Measurements from ENCODE around the gene MYO1D. TPM values are rescaled to one million over a fixed set of nuclear protein-coding genes. Genes with fewer than 3 reads are reported as not detected.

Gene MYO1D
- total RNA-seq, 2 donors from 2014 or later: 21.4 to 48.3 TPM

GRCh38 chr17:32490101-32490482 lies 386.8 kb downstream of the MYO1D start:
- no peaks in the 10 kb centered on the region for H3K27me3 ChIP-seq
- peak in 1 of 4 donors; percentile 18 for DNase-seq
- 72 to 81% methylated on average over 15 of the region's 16 CpGs for WGBS, 2 donors
- ATAC-seq: no peak
- TF ChIP-seq, protein P1, sequence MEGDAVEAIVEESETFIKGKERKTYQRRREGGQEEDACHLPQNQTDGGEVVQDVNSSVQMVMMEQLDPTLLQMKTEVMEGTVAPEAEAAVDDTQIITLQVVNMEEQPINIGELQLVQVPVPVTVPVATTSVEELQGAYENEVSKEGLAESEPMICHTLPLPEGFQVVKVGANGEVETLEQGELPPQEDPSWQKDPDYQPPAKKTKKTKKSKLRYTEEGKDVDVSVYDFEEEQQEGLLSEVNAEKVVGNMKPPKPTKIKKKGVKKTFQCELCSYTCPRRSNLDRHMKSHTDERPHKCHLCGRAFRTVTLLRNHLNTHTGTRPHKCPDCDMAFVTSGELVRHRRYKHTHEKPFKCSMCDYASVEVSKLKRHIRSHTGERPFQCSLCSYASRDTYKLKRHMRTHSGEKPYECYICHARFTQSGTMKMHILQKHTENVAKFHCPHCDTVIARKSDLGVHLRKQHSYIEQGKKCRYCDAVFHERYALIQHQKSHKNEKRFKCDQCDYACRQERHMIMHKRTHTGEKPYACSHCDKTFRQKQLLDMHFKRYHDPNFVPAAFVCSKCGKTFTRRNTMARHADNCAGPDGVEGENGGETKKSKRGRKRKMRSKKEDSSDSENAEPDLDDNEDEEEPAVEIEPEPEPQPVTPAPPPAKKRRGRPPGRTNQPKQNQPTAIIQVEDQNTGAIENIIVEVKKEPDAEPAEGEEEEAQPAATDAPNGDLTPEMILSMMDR (IDR thresholded peaks at IDR 0.05): no peak
- TF ChIP-seq POLR2A (IDR thresholded peaks at IDR 0.05): no peak
- no peaks in the 10 kb centered on the region for H3K9me3 ChIP-seq
- H3K36me3 ChIP-seq (replicated peaks in 1 of 2; ENCODE audit: insufficient read depth in 1 of 2, low read depth in 2 of 2): no peaks in the 10 kb centered on the region
- intact Hi-C loops (cut with DNase I): loop anchor here (10.0 kb wide), 1 partner anchor 255 kb away; no protein-coding TSS in a partner anchor
- no peak overlapping the region for H3K27ac ChIP-seq
- peaks cover 25% of the 10 kb centered on the region for H3K4me1 ChIP-seq
- H3K4me3 ChIP-seq: no peak overlapping the region

DNA sequence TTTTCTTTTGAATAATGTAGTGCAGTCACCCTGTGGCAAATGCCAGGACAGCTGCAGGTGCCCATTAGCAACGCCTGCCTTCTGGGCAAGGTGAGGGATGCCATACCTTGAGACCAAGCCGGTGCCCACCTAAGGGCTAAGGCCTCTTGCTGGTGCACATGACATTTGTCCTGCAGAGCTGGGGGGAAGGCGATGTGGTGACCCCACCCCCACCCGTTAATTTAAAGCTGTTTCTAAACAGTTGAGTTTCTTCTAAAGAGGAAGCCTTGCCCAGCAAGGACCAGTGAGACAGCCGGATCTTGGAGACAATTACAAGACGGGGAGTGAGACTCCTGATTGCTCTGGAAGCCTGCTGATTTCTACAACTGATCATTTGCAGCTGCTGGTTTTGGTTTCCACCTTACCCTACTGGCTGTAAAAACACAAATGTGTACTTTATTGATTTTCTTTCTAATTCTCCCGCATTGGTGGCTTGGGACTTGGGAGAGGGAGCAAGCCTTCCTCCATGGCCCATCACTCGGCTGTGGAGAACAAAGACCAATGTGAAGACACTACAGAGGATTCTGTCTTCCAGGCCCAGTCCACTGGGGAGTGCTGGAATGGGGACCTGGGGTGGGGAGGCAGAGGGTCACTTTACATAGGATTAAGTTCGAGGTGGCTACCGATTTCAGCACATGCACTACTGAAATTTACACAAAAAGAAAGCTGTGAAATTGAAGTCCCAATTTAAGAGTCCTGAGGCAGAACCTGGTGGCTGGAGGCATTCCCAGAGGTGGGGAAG lies 387.4 kb downstream of the MYO1D start:
- no peak for TF ChIP-seq POLR2A (IDR thresholded peaks at IDR 0.05)
- TF ChIP-seq, protein P1 (IDR thresholded peaks at IDR 0.05): no peak
- ATAC-seq: no peak
- no peaks in the 10 kb centered on the region for H3K36me3 ChIP-seq (replicated peaks in 1 of 2; ENCODE audit: insufficient read depth in 1 of 2, low read depth in 2 of 2)
- H3K4me1 ChIP-seq: peaks cover 25% of the 10 kb centered on the region
- H3K27me3 ChIP-seq: no peaks in the 10 kb centered on the region
- WGBS, 2 donors: 52 to 74% methylated on average over 9 to 10 of the region's 10 CpGs
- intact Hi-C loops (cut with DNase I): loop anchor here (10.0 kb wide), 1 partner anchor 255 kb away; no protein-coding TSS in a partner anchor
- no peak overlapping the region for H3K4me3 ChIP-seq
- H3K9me3 ChIP-seq: no peaks in the 10 kb centered on the region
- no peak overlapping the region for H3K27ac ChIP-seq
- DNase-seq: no peak

- Histone ChIP-seq H3K36me3 (replicated peaks in 1 of 2; ENCODE audit: insufficient read depth in 1 of 2, low read depth in 2 of 2) (no peaks in the 10 kb centered on the region), H3K27me3 (no peaks in the 10 kb centered on the region), H3K4me3 (no peak overlapping the region), H3K9me3 (no peaks in the 10 kb centered on the region), H3K4me1 (peaks cover 29% of the 10 kb centered on the region), H3K27ac (no peak overlapping the region)
- ATAC-seq: no peak
- intact Hi-C loops (cut with DNase I): no loop called here
- no peak for TF ChIP-seq POLR2A (IDR thresholded peaks at IDR 0.05)
- TF ChIP-seq, protein P1 (IDR thresholded peaks at IDR 0.05): no peak
- no peak for DNase-seq
- 94 to 95% methylated on average over 10 to 13 of the region's 13 CpGs for WGBS, 2 donors
Measured at GRCh38 chr17:32488604-32489180, 388.2 kb downstream of the MYO1D start.

- peaks cover 35% of the 10 kb centered on the region for H3K4me1 ChIP-seq
- TF ChIP-seq POLR2A (IDR thresholded peaks at IDR 0.05): no peak
- TF ChIP-seq, protein P1 (IDR thresholded peaks at IDR 0.05): no peak
- H3K9me3 ChIP-seq: no peaks in the 10 kb centered on the region
- no peaks in the 10 kb centered on the region for H3K27me3 ChIP-seq
- ATAC-seq: no peak
- no peak overlapping the region for H3K4me3 ChIP-seq
- intact Hi-C loops (cut with DNase I): no loop called here
- no peak overlapping the region for H3K27ac ChIP-seq
- H3K36me3 ChIP-seq (replicated peaks in 1 of 2; ENCODE audit: insufficient read depth in 1 of 2, low read depth in 2 of 2): no peaks in the 10 kb centered on the region
- WGBS, 2 donors: 96 to 97% methylated on average over 15 to 16 of the region's 16 CpGs
- DNase-seq: no peak
Measured at GRCh38 chr17:32488177-32488542, 388.8 kb downstream of the MYO1D start.

Data from body of pancreas (tissue), 4 donors.